Endothelial cell of umbilical vein (primary cell): ENCODE measurements around the gene ZNF688. TPM values are rescaled to one million over a fixed set of nuclear protein-coding genes. Genes with fewer than 3 reads are reported as not detected.

Source experiments
- BruUV-seq: library from RNA; stranded (reverse); fragments of 400-500 nt; replicated peaks from 2 replicates; lab custom pipeline; 2021; lab: Mats Ljungman, UMichigan
- CTCF ChIA-PET: fragments of 300-600, 350-600 bp; sonication (Branson Sonifier 250); formaldehyde crosslinking; loops from one replicate; lab custom pipeline; 2021; ENCODE audit warnings: antibody characterized with exemption, inconsistent platforms; lab: Charles Lee
- POLR2A ChIA-PET: fragments of 300-600, 350-600 bp; sonication (Branson Sonifier 250); formaldehyde crosslinking; loops from one replicate; lab custom pipeline; 2021; ENCODE audit warnings: antibody characterized with exemption, inconsistent platforms; lab: Charles Lee
- DNase-seq: peaks from one replicate; pipeline ENCODE4 v3.0.0-alpha.2; 2011; ENCODE audit warnings: low read depth, low spot score
- FAIRE-seq: peaks from 2 replicates; lab custom pipeline; 2011; peaks lifted over from hg19 to GRCh38; lab: Jason Lieb, UNC
- H2AFZ ChIP-seq: 2 replicates; pipeline ENCODE4 v1.6.0; 2012; ENCODE audit warnings: low read depth, low read length, control low read depth, inconsistent platforms
- H3K27ac ChIP-seq: 2 replicates; pipeline ENCODE4 v1.5.1; 2011; ENCODE audit warnings: low read depth, mild to moderate bottlenecking, control low read depth, low read length, moderate library complexity; ENCODE audit not compliant: insufficient read depth
- H3K27me3 ChIP-seq, 2 experiments: 2 replicates each; pipeline versions ENCODE4 v1.6.0 to v1.6.1; 2011; ENCODE audit warnings: low read length in 2 of 2, mixed read lengths in 1 of 2; ENCODE audit not compliant: control insufficient read depth in 2 of 2, insufficient read depth in 2 of 2
- H3K36me3 ChIP-seq, 2 experiments: 2 replicates in 1 of 2; 3 replicates in 1 of 2; pipeline ENCODE4 v1.5.1; 2011; ENCODE audit warnings: low read length in 2 of 2, mild to moderate bottlenecking in 1 of 2, moderate library complexity in 1 of 2; ENCODE audit not compliant: control insufficient read depth in 2 of 2, insufficient read depth in 2 of 2; ENCODE audit errors: extremely low read depth in 1 of 2
- H3K4me1 ChIP-seq: 3 replicates; pipeline ENCODE4 v1.5.1; 2011; ENCODE audit warnings: mild to moderate bottlenecking, low read length; ENCODE audit not compliant: control insufficient read depth, insufficient read depth; ENCODE audit errors: extremely low read depth
- H3K4me2 ChIP-seq: 2 replicates; pipeline ENCODE4 v1.6.1; 2011; ENCODE audit warnings: low read length, control low read depth, mixed read lengths; ENCODE audit not compliant: insufficient read depth
- H3K4me3 ChIP-seq, 3 experiments: fragments of 200-600 bp in 1 of 3; sonication (generic), shearing (Covaris generic) in 1 of 3; replicated peaks in 1 of 3; 2 replicates each; pipeline ENCODE4 v1.5.1; 2011 to 2016; ENCODE audit warnings: control low read depth in 3 of 3, low read length in 3 of 3, mild to moderate bottlenecking in 2 of 3, inconsistent platforms in 1 of 3, low read depth in 1 of 3, moderate library complexity in 1 of 3; ENCODE audit not compliant: insufficient read depth in 1 of 3
- H3K79me2 ChIP-seq: 2 replicates; pipeline ENCODE4 v1.6.0; 2012; ENCODE audit warnings: low read length, inconsistent platforms; ENCODE audit not compliant: control insufficient read depth, insufficient read depth
- H3K9ac ChIP-seq: replicated peaks from 2 replicates; pipeline ENCODE3; 2011; ENCODE audit warnings: low read length, control low read depth; ENCODE audit not compliant: insufficient read depth; ENCODE audit errors: extremely low read depth
- H3K9me1 ChIP-seq: replicated peaks from 3 replicates; pipeline ENCODE4 v1.6.0; 2011; ENCODE audit warnings: mild to moderate bottlenecking, low read length; ENCODE audit not compliant: control insufficient read depth, insufficient read depth; ENCODE audit errors: extremely low read depth
- H3K9me3 ChIP-seq: replicated peaks from 2 replicates; pipeline ENCODE4 v1.5.1; 2012; ENCODE audit warnings: low read length, inconsistent platforms; ENCODE audit not compliant: control insufficient read depth, insufficient read depth
- H4K20me1 ChIP-seq: replicated peaks from 2 replicates; pipeline ENCODE3; 2011; ENCODE audit warnings: mild to moderate bottlenecking, low read length; ENCODE audit not compliant: control insufficient read depth, insufficient read depth; ENCODE audit errors: extremely low read depth
- EZH2 ChIP-seq: IDR thresholded peaks from 2 replicates; pipeline ENCODE4 v1.6.1; 2012; ENCODE audit warnings: borderline replicate concordance, low read depth, mild to moderate bottlenecking, moderate library complexity, low read length, inconsistent platforms; ENCODE audit not compliant: severe bottlenecking
- FOS ChIP-seq: IDR thresholded peaks from 2 replicates; pipeline ENCODE4 v1.6.1; 2011; ENCODE audit warnings: mild to moderate bottlenecking, low read length, moderate library complexity, borderline replicate concordance; ENCODE audit not compliant: insufficient read depth
- GATA2 ChIP-seq: IDR thresholded peaks from 2 replicates; pipeline ENCODE4 v1.7.0; 2011; ENCODE audit warnings: low read depth, mild to moderate bottlenecking, moderate library complexity, mixed read lengths, low read length; ENCODE audit not compliant: insufficient read length, insufficient read depth
- JUN ChIP-seq: IDR thresholded peaks from 2 replicates; pipeline ENCODE4 v1.6.1; 2011; ENCODE audit warnings: borderline replicate concordance, low read depth; ENCODE audit not compliant: insufficient read length, insufficient read depth
- MYC ChIP-seq: IDR thresholded peaks from one replicate; pipeline ENCODE4 v1.6.1; 2011; ENCODE audit warnings: mild to moderate bottlenecking, low read depth, low read length
- POLR2A ChIP-seq: IDR thresholded peaks from 2 replicates; pipeline ENCODE4 v1.6.1; 2012; ENCODE audit warnings: low read depth, mild to moderate bottlenecking, control low read depth, low read length
- POLR2AphosphoS5 ChIP-seq: IDR thresholded peaks from 2 replicates; pipeline ENCODE4 v1.6.1; 2012; ENCODE audit warnings: low read depth, mild to moderate bottlenecking, control low read depth, low read length, moderate library complexity; ENCODE audit not compliant: insufficient read depth
- dilution Hi-C: fragments of 300-500 bp; cut with MboI; formaldehyde crosslinking; loops from one replicate; pipeline ENCODE4 v1.15.0; 2019; ENCODE audit warnings: low sequenced_read_pairs; ENCODE audit not compliant: extremely low pct_ligation_motif_present
- intact Hi-C: fragments of 100-400 bp; cut with micrococcal nuclease; formaldehyde crosslinking; loops from one replicate; pipeline ENCODE4 v1.10.0; 2022
- polyA plus RNA-seq, 4 experiments: library from polyadenylated mRNA; depleted of rRNA in 3 of 4; stranded (reverse) in 3 of 4; unstranded in 1 of 4; fragments of >200 nt; gene quantifications; 2 replicates each; pipeline versions ENCODE4 v1.2.1 to v1.2.3, GENCODE V29; 2011 to 2012; ENCODE audit warnings: missing spikeins in 1 of 4
- total RNA-seq: library from RNA; stranded (reverse); gene quantifications from 2 replicates; pipeline ENCODE4 v1.2.3, GENCODE V29; 2021
- TF ChIP-seq, protein P1 (sequence below): IDR thresholded peaks from 2 replicates; pipeline ENCODE4 v1.6.1; 2011; ENCODE audit not compliant: insufficient read depth, insufficient read length
- TF ChIP-seq, protein P2 (sequence below), 2 donors: IDR thresholded peaks; 1 replicate in 1 of 2; 2 replicates in 1 of 2; pipeline ENCODE4 v1.5.1; 2011; ENCODE audit warnings: low read length in 2 of 2, mild to moderate bottlenecking in 2 of 2, moderate library complexity in 2 of 2, control low read depth in 1 of 2, inconsistent platforms in 1 of 2, low read depth in 1 of 2; ENCODE audit not compliant: insufficient read depth in 1 of 2; ENCODE audit errors: extremely low read depth in 1 of 2

ZNF688 gene
- total and polyA plus RNA-seq, 2 donors (not counting 3 experiments of a cell fraction or from before 2014, with no cell fraction given), result 5.4 to 10.9 TPM

DNA sequence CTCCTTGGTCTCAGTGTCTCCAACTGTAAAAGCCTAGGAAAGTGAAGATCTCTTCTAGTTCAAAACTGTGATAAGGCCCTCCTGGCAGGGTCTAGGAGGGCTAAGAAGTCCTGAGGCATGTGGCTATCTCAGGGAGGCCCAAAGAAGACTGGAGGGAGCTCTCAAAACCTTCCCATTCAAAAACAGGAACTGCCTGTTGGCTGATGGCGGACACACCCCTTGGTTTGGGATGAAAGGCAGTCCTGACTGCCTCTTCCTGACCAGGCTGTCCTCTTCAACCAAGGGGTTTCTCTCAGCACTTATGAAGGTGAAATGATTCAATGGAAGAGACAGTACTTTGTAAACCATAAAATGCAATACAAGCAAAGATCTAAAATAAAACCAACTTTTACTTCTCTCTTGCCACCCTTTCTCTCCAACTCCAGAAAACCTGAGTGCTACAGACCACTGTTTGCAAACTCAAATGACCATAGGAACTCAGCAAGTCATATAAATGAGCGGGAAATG is 18.1 kb downstream of the ZNF688 start:
- POLR2A ChIA-PET, result interaction anchor here (0.6 kb wide), 1 partner anchor 10 kb away, joined by 4 read pairs; no protein-coding TSS in a partner anchor
- dilution Hi-C loops, result no loop called here

More for the DNA sequence above, 18.1 kb downstream of the ZNF688 start:
- DNase-seq (no peak), FAIRE-seq (no peak)
- CTCF ChIA-PET, result interaction anchor here (0.7 to 1.3 kb wide), 2 partner anchors 18 to 124 kb away, joined by 3 read pairs; partner anchors contain the start of gene DCTPP1
- H3K4me2 ChIP-seq, result no peak overlapping the region
- H3K9ac ChIP-seq, result no peak overlapping the region
- H3K27ac ChIP-seq, result no peak overlapping the region
- H3K27me3 ChIP-seq, result no peaks in the 10 kb centered on the region
- H3K36me3 ChIP-seq, result peaks cover 3 to 9% of the 10 kb centered on the region in 2 experiments
- H3K79me2 ChIP-seq, result peaks cover 23% of the 10 kb centered on the region
- BruUV-seq, result no TSS peak
- TF ChIP-seq EZH2, result no peak
- no peak for TF ChIP-seq MYC
- TF ChIP-seq FOS, result no peak
- TF ChIP-seq GATA2, result no peak
- TF ChIP-seq, protein P1, sequence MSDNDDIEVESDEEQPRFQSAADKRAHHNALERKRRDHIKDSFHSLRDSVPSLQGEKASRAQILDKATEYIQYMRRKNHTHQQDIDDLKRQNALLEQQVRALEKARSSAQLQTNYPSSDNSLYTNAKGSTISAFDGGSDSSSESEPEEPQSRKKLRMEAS, result no peak
- no peak for TF ChIP-seq POLR2A
- TF ChIP-seq, protein P2, sequence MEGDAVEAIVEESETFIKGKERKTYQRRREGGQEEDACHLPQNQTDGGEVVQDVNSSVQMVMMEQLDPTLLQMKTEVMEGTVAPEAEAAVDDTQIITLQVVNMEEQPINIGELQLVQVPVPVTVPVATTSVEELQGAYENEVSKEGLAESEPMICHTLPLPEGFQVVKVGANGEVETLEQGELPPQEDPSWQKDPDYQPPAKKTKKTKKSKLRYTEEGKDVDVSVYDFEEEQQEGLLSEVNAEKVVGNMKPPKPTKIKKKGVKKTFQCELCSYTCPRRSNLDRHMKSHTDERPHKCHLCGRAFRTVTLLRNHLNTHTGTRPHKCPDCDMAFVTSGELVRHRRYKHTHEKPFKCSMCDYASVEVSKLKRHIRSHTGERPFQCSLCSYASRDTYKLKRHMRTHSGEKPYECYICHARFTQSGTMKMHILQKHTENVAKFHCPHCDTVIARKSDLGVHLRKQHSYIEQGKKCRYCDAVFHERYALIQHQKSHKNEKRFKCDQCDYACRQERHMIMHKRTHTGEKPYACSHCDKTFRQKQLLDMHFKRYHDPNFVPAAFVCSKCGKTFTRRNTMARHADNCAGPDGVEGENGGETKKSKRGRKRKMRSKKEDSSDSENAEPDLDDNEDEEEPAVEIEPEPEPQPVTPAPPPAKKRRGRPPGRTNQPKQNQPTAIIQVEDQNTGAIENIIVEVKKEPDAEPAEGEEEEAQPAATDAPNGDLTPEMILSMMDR (IDR thresholded peaks at IDR 0.05; ENCODE audit: extremely low read depth in 1 of 2, insufficient read depth in 1 of 2, low read depth in 1 of 2, low read length in 2 of 2), result no peak
- no peak for TF ChIP-seq JUN
- TF ChIP-seq POLR2AphosphoS5, result no peak
- peaks cover 8% of the 10 kb centered on the region for H3K4me1 ChIP-seq
- H4K20me1 ChIP-seq, result no peaks in the 10 kb centered on the region
- H2AFZ ChIP-seq, result no peak overlapping the region
- no peaks in the 10 kb centered on the region for H3K9me3 ChIP-seq
- H3K9me1 ChIP-seq, result no peaks in the 10 kb centered on the region
- H3K4me3 ChIP-seq, result no peak overlapping the region
- intact Hi-C loops, result no loop called here
